ENCODE results near the gene CHST6.
"Not testable (repeated sequence)": the region's sequence is repeated elsewhere in the genome, so short reads cannot be mapped to it uniquely, and the experiment has no call there.

DNA sequence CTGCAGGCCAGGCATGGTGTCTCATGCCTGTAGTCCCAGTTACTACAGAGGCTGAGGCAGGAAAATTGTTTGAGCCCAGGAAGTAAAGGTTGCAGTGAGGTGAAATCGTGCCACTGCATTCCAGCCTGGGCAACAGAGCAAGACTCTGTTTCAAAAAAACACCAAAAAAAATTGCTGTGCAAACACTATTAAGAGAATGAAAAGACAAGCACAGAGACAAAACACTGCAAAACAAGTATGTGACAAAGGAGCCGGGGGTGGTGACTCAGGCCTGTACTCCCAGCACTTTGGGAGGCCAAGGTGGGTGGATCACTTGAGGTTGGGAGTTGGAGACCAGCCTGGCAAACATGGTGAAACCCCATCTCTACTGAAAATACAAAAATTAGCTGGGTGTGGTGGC is 68.7 kb downstream of the CHST6 start:
- not testable (repeated sequence) for TF ChIP-seq EZH2 (IDR thresholded peaks at IDR 0.05; ENCODE audit: borderline replicate concordance, low read length)
- TF ChIP-seq, protein P1, sequence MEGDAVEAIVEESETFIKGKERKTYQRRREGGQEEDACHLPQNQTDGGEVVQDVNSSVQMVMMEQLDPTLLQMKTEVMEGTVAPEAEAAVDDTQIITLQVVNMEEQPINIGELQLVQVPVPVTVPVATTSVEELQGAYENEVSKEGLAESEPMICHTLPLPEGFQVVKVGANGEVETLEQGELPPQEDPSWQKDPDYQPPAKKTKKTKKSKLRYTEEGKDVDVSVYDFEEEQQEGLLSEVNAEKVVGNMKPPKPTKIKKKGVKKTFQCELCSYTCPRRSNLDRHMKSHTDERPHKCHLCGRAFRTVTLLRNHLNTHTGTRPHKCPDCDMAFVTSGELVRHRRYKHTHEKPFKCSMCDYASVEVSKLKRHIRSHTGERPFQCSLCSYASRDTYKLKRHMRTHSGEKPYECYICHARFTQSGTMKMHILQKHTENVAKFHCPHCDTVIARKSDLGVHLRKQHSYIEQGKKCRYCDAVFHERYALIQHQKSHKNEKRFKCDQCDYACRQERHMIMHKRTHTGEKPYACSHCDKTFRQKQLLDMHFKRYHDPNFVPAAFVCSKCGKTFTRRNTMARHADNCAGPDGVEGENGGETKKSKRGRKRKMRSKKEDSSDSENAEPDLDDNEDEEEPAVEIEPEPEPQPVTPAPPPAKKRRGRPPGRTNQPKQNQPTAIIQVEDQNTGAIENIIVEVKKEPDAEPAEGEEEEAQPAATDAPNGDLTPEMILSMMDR (conservative IDR thresholded peaks at IDR 0.05 in 1 of 2, IDR thresholded peaks at IDR 0.05 in 1 of 2; ENCODE audit: extremely low read depth in 1 of 2, insufficient read depth in 1 of 2, low read depth in 1 of 2, low read length in 2 of 2): not testable (repeated sequence)
